A549 (cell line): ENCODE results near the gene MDFIC. TPM values are rescaled to one million over a fixed set of nuclear protein-coding genes. Genes with fewer than 3 reads are reported as not detected.

Experiments
- ATAC-seq, 2 experiments: fragments of 200-7000 bp in 1 of 2; fragments of >200 bp in 1 of 2; cut with Nextera tagmentation in 1 of 2; cut with Tn5 transposase in 1 of 2; 3 replicates each; pipeline versions ENCODE4 v1.8.0 to v1.9.1; 2018 to 2020; ENCODE audit warnings: mild to moderate bottlenecking in 1 of 2, moderate library complexity in 1 of 2
- CTCF ChIA-PET: fragments of 300-600 bp; sonication (Branson Sonifier 250); formaldehyde crosslinking; extraction: SDS; loops from one replicate; lab custom pipeline; 2021; ENCODE audit warnings: antibody characterized with exemption, inconsistent platforms; lab: Yijun Ruan, JAX
- POLR2A ChIA-PET: fragments of 350-600 bp; formaldehyde crosslinking; extraction: SDS; loops from one replicate; lab custom pipeline; 2021; ENCODE audit warnings: antibody characterized with exemption, inconsistent platforms; lab: Yijun Ruan, JAX
- DNase-seq, 2 experiments: peaks; one replicate each; pipeline versions ENCODE4 v3.0.0 to v3.0.0-alpha.2; 2011 to 2016; ENCODE audit warnings: low read depth in 1 of 2, low spot score in 1 of 2
- FAIRE-seq: peaks from 2 replicates; lab custom pipeline; 2011; peaks lifted over from hg19 to GRCh38; lab: Jason Lieb, UNC
- H3K27ac ChIP-seq, 2 experiments: fragments of >200 bp; sonication (Bioruptor Twin); formaldehyde crosslinking; 3 replicates each; pipeline ENCODE4 v1.5.1; 2016 to 2017
- H3K4me1 ChIP-seq: fragments of >200 bp; sonication (Bioruptor Twin); formaldehyde crosslinking; 3 replicates; pipeline ENCODE4 v1.6.1; 2016
- H3K4me2 ChIP-seq: fragments of >200 bp; sonication (Bioruptor Twin); formaldehyde crosslinking; 3 replicates; pipeline ENCODE4 v1.6.1; 2016
- H3K4me3 ChIP-seq: fragments of >200 bp; sonication (Bioruptor Twin); formaldehyde crosslinking; 3 replicates; pipeline ENCODE4 v1.5.1; 2016
- H3K9me3 ChIP-seq: fragments of >200 bp; sonication (Bioruptor Twin); formaldehyde crosslinking; 3 replicates; pipeline ENCODE4 v1.6.1; 2016
- BHLHE40 ChIP-seq: IDR thresholded peaks from 2 replicates; pipeline ENCODE4 v1.6.1; 2012; ENCODE audit warnings: low read depth, low read length, inconsistent platforms
- CHD2 ChIP-seq: fragments of 150-350 bp; IDR thresholded peaks from 2 replicates; pipeline ENCODE4 v1.6.1; 2014; ENCODE audit warnings: low read length; ENCODE audit not compliant: partially characterized antibody
- CHD4 ChIP-seq: fragments of 200-600 bp; sonication (generic); IDR thresholded peaks from 2 replicates; pipeline ENCODE4 v1.6.1; 2016; ENCODE audit warnings: antibody characterized with exemption, mild to moderate bottlenecking, borderline replicate concordance
- EHMT2 ChIP-seq: fragments of 200-600 bp; sonication (generic); IDR thresholded peaks from 2 replicates; pipeline ENCODE4 v1.6.1; 2016; ENCODE audit warnings: antibody characterized with exemption, low read depth, mild to moderate bottlenecking, moderate library complexity
- EP300 ChIP-seq, 2 experiments: fragments of >200 bp; sonication (Bioruptor Twin); formaldehyde crosslinking; IDR thresholded peaks; 2 replicates in 1 of 2; 3 replicates in 1 of 2; pipeline ENCODE4 v1.6.1; 2016 to 2017
- FOSB ChIP-seq: fragments of 250-450 bp; sonication (Bioruptor Pico); IDR thresholded peaks from 2 replicates; pipeline ENCODE4 v1.5.0; 2020; ENCODE audit warnings: mild to moderate bottlenecking, moderate library complexity
- FOXS1 ChIP-seq: fragments of 250-450 bp; sonication (Bioruptor Pico); IDR thresholded peaks from 2 replicates; pipeline ENCODE4 v1.5.0; 2020; ENCODE audit warnings: mild to moderate bottlenecking, moderate library complexity
- GATA3 ChIP-seq: IDR thresholded peaks from 2 replicates; pipeline ENCODE4 v1.6.1; 2012; ENCODE audit warnings: borderline replicate concordance
- HOXA7 ChIP-seq: fragments of 250-450 bp; sonication (Bioruptor Pico); IDR thresholded peaks from 2 replicates; pipeline ENCODE4 v1.5.0; 2020; ENCODE audit warnings: mild to moderate bottlenecking, moderate library complexity
- JUN ChIP-seq, 2 experiments: fragments of >200 bp; sonication (Bioruptor Twin); formaldehyde crosslinking; IDR thresholded peaks; 2 replicates in 1 of 2; 3 replicates in 1 of 2; pipeline ENCODE4 v1.6.1; 2016 to 2017
- MAFK ChIP-seq: fragments of 450-650 bp; IDR thresholded peaks from 2 replicates; pipeline ENCODE4 v1.6.1; 2014; ENCODE audit not compliant: partially characterized antibody
- MAZ ChIP-seq: fragments of 150-350 bp; IDR thresholded peaks from 2 replicates; pipeline ENCODE4 v1.6.1; 2014; ENCODE audit warnings: antibody characterized with exemption, low read depth, low read length, borderline replicate concordance
- MYC ChIP-seq: IDR thresholded peaks from 2 replicates; pipeline ENCODE4 v1.6.1; 2012; ENCODE audit warnings: mild to moderate bottlenecking, inconsistent platforms, low read length, improper control_type of control experiment, borderline replicate concordance
- NFE2L2 ChIP-seq: fragments of 150-350 bp; conservative IDR thresholded peaks from 2 replicates; pipeline ENCODE4 v1.6.1; 2014; ENCODE audit warnings: low read length
- PHF8 ChIP-seq: fragments of 200-600 bp; sonication (generic); IDR thresholded peaks from 2 replicates; pipeline ENCODE4 v1.6.1; 2016; ENCODE audit warnings: low read depth, mild to moderate bottlenecking, antibody characterized with exemption, moderate library complexity, borderline replicate concordance
- POLR2A ChIP-seq: IDR thresholded peaks from 2 replicates; pipeline ENCODE4 v1.6.1; 2012; ENCODE audit warnings: mild to moderate bottlenecking, low read length
- SREBF2 ChIP-seq: fragments of 450-650 bp; IDR thresholded peaks from 2 replicates; pipeline ENCODE4 v1.6.1; 2014; ENCODE audit warnings: mild to moderate bottlenecking, moderate library complexity
- WGBS: methylation state at CpG from one replicate; pipeline ENCODE4 v1.1.6; 2017; ENCODE audit errors: missing lambda C conversion rate; 5-methylcytosine and 5-hydroxymethylcytosine counted together
- polyA plus RNA-seq, 4 experiments: library from polyadenylated mRNA; depleted of rRNA in 3 of 4; stranded (reverse); fragments of >200 nt; fragmentation: RNase III in 1 of 4; extraction: RNeasy Plus Mini Kit Qiagen cat#74134 plus additional on column Dnase treatment in 1 of 4; gene quantifications; 2 replicates in 3 of 4; 3 replicates in 1 of 4; pipeline ENCODE4 v1.2.3, GENCODE V29; 2011 to 2017
- TF ChIP-seq, protein P1 (sequence below): fragments of 250-450 bp; sonication (Bioruptor Pico); IDR thresholded peaks from 2 replicates; pipeline ENCODE4 v1.5.0; 2021; ENCODE audit warnings: mild to moderate bottlenecking, moderate library complexity, borderline replicate concordance
- TF ChIP-seq, protein P2 (sequence below): fragments of 150-350 bp; IDR thresholded peaks from 2 replicates; pipeline ENCODE4 v1.6.1; 2014; ENCODE audit warnings: low read depth, mild to moderate bottlenecking, low read length
- TF ChIP-seq, protein P3 (sequence below): IDR thresholded peaks from 2 replicates; pipeline ENCODE4 v1.6.1; 2012
- TF ChIP-seq, protein P4 (sequence below): fragments of >200 bp; sonication (Bioruptor Twin); formaldehyde crosslinking; IDR thresholded peaks from 3 replicates; pipeline ENCODE4 v1.5.1; 2016
- TF ChIP-seq, protein P5 (sequence below): fragments of 450-650 bp; IDR thresholded peaks from 2 replicates; pipeline ENCODE4 v1.6.1; 2014; ENCODE audit warnings: antibody characterized with exemption

MDFIC gene
- polyA plus RNA-seq, 2 of the 4 experiments (the other 2 are of a cell fraction), result 19.5 to 30.6 TPM

DNA sequence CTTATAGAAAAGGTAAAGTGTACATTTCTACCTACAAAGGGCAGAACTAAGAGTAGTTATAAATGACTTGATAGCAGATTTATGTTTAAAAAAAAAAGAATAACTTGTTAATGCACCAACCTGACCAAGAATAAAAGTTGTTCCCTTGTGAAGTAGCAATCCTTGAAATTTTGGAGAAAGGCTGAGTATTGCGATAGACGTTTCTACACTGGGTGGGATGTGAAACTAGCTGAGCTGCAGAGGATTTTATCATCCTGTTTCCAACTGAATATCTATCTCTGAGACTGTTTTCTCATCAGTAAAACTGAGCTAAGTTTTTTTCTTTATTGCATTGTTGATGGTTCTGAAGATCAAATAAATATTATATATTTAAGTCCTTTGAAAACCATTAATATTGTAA is 14.6 kb downstream of the MDFIC start:
- H3K27ac ChIP-seq, result no peak overlapping the region
- no peak overlapping the region for H3K4me3 ChIP-seq
- peaks cover 12% of the 10 kb centered on the region for H3K4me1 ChIP-seq
- no peak for DNase-seq
- TF ChIP-seq, protein P1, sequence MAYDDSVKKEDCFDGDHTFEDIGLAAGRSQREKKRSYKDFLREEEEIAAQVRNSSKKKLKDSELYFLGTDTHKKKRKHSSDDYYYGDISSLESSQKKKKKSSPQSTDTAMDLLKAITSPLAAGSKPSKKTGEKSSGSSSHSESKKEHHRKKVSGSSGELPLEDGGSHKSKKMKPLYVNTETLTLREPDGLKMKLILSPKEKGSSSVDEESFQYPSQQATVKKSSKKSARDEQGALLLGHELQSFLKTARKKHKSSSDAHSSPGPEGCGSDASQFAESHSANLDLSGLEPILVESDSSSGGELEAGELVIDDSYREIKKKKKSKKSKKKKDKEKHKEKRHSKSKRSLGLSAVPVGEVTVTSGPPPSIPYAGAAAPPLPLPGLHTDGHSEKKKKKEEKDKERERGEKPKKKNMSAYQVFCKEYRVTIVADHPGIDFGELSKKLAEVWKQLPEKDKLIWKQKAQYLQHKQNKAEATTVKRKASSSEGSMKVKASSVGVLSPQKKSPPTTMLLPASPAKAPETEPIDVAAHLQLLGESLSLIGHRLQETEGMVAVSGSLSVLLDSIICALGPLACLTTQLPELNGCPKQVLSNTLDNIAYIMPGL (CRISPR knock-in tag), result no peak
- TF ChIP-seq MAZ, result no peak
- TF ChIP-seq BHLHE40, result no peak
- TF ChIP-seq, protein P2, sequence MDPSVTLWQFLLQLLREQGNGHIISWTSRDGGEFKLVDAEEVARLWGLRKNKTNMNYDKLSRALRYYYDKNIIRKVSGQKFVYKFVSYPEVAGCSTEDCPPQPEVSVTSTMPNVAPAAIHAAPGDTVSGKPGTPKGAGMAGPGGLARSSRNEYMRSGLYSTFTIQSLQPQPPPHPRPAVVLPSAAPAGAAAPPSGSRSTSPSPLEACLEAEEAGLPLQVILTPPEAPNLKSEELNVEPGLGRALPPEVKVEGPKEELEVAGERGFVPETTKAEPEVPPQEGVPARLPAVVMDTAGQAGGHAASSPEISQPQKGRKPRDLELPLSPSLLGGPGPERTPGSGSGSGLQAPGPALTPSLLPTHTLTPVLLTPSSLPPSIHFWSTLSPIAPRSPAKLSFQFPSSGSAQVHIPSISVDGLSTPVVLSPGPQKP, result no peak
- TF ChIP-seq MYC, result no peak
- no peak for TF ChIP-seq HOXA7
- TF ChIP-seq CHD2, result no peak
- TF ChIP-seq, protein P3, sequence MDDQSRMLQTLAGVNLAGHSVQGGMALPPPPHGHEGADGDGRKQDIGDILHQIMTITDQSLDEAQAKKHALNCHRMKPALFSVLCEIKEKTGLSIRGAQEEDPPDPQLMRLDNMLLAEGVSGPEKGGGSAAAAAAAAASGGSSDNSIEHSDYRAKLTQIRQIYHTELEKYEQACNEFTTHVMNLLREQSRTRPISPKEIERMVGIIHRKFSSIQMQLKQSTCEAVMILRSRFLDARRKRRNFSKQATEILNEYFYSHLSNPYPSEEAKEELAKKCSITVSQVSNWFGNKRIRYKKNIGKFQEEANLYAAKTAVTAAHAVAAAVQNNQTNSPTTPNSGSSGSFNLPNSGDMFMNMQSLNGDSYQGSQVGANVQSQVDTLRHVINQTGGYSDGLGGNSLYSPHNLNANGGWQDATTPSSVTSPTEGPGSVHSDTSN, result no peak
- no peak for TF ChIP-seq JUN (IDR thresholded peaks at IDR 0.05)
- TF ChIP-seq NFE2L2, result no peak
- TF ChIP-seq, all 56 proteins: peak for 0
- no peaks in the 10 kb centered on the region for H3K9me3 ChIP-seq
- H3K4me2 ChIP-seq, result no peak overlapping the region
- no peak for ATAC-seq
- CTCF ChIA-PET, result no interaction called here
- FAIRE-seq, result no peak
- POLR2A ChIA-PET, result no interaction called here
- WGBS, result 98% methylated on average over 2 of the region's 2 CpGs

DNA sequence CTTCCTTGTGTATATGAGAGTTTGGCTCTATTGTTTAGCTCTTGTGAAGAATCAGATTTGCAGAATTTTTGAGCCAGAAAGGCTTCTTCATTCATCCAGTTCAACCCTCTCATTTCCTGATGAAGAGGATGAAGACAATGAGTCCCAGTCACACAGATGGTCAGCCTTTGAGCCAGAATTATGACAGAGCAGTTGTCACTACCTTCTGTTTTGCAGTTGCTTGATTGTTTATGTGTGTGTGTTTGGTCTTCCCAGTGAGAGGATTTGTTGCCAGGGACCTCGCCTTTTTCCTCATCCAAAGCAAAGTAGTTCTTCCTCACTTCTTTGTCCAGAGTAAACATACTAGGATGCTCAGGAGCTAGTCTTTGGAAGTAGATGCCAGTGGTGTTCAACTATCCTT is 15.6 kb downstream of the MDFIC start:
- Histone ChIP-seq H3K4me2 (no peak overlapping the region), H3K27ac (no peak overlapping the region), H3K9me3 (no peaks in the 10 kb centered on the region), H3K4me1 (peaks cover 12% of the 10 kb centered on the region), H3K4me3 (no peak overlapping the region)
- POLR2A ChIA-PET, result no interaction called here
- peak in 1 of 2 experiments; percentile 13 for DNase-seq
- no peak for ATAC-seq
- 93% methylated on average over 1 of the region's 1 CpG for WGBS
- no peak for FAIRE-seq
- CTCF ChIA-PET, result no interaction called here
- no peak for TF ChIP-seq FOXS1 (CRISPR knock-in tag)
- no peak for TF ChIP-seq SREBF2
- TF ChIP-seq, protein P4, sequence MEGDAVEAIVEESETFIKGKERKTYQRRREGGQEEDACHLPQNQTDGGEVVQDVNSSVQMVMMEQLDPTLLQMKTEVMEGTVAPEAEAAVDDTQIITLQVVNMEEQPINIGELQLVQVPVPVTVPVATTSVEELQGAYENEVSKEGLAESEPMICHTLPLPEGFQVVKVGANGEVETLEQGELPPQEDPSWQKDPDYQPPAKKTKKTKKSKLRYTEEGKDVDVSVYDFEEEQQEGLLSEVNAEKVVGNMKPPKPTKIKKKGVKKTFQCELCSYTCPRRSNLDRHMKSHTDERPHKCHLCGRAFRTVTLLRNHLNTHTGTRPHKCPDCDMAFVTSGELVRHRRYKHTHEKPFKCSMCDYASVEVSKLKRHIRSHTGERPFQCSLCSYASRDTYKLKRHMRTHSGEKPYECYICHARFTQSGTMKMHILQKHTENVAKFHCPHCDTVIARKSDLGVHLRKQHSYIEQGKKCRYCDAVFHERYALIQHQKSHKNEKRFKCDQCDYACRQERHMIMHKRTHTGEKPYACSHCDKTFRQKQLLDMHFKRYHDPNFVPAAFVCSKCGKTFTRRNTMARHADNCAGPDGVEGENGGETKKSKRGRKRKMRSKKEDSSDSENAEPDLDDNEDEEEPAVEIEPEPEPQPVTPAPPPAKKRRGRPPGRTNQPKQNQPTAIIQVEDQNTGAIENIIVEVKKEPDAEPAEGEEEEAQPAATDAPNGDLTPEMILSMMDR, result no peak
- TF ChIP-seq POLR2A, result no peak
- no peak for TF ChIP-seq EP300 (IDR thresholded peaks at IDR 0.05)
- TF ChIP-seq EHMT2, result no peak
- no peak for TF ChIP-seq GATA3
- no peak for TF ChIP-seq MAFK
- TF ChIP-seq, all 56 proteins: peak for 0

DNA sequence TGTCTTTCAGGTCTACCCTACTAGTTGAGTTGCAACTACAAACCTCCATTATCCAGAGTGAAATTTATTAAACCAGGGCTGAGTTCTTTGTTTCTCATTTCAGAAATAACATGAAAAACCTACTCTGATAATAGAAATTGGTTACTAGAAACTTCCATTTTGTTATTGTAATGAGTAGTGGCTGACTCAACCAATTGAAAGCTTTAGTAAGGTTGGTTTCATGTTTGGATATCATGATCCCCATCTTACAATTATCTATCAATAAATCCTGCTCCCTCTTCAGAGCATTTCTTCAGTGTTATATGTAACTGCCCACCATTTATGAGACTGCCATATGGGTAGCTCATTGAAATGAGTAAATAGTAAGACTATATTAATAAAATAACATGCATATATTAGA is 16.9 kb downstream of the MDFIC start:
- H3K27ac ChIP-seq, result no peak overlapping the region
- TF ChIP-seq, protein P2, result no peak
- TF ChIP-seq FOSB (CRISPR knock-in tag) (no peak), CHD4 (no peak), JUN (IDR thresholded peaks at IDR 0.05) (no peak), EHMT2 (no peak), PHF8 (no peak), MAFK (no peak)
- TF ChIP-seq, protein P5, sequence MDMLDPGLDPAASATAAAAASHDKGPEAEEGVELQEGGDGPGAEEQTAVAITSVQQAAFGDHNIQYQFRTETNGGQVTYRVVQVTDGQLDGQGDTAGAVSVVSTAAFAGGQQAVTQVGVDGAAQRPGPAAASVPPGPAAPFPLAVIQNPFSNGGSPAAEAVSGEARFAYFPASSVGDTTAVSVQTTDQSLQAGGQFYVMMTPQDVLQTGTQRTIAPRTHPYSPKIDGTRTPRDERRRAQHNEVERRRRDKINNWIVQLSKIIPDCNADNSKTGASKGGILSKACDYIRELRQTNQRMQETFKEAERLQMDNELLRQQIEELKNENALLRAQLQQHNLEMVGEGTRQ, result no peak
- no peak overlapping the region for H3K4me2 ChIP-seq
- POLR2A ChIA-PET, result no interaction called here
- H3K4me3 ChIP-seq, result no peak overlapping the region
- CTCF ChIA-PET, result interaction anchor here (1.0 kb wide), 1 partner anchor 17 kb away, joined by 3 read pairs; no protein-coding TSS in a partner anchor
- ATAC-seq (no peak), FAIRE-seq (no peak), DNase-seq (no peak)
- H3K4me1 ChIP-seq, result peaks cover 12% of the 10 kb centered on the region
- no peaks in the 10 kb centered on the region for H3K9me3 ChIP-seq
